Stimulated activated CD4-positive, alpha-beta T cell treated with anti-CD3 and anti-CD28 coated beads, Interleukin-15, amount 100 ng/mL, for 48 hours (primary cell): Measurements from ENCODE around the gene MUSTN1.

ENCODE experiments used
- DNase-seq, 2 donors: peaks; one replicate each; pipeline ENCODE4 v3.0.0-alpha.2; 2020; ENCODE audit warnings: low read depth in 2 of 2

MUSTN1 gene

DNA sequence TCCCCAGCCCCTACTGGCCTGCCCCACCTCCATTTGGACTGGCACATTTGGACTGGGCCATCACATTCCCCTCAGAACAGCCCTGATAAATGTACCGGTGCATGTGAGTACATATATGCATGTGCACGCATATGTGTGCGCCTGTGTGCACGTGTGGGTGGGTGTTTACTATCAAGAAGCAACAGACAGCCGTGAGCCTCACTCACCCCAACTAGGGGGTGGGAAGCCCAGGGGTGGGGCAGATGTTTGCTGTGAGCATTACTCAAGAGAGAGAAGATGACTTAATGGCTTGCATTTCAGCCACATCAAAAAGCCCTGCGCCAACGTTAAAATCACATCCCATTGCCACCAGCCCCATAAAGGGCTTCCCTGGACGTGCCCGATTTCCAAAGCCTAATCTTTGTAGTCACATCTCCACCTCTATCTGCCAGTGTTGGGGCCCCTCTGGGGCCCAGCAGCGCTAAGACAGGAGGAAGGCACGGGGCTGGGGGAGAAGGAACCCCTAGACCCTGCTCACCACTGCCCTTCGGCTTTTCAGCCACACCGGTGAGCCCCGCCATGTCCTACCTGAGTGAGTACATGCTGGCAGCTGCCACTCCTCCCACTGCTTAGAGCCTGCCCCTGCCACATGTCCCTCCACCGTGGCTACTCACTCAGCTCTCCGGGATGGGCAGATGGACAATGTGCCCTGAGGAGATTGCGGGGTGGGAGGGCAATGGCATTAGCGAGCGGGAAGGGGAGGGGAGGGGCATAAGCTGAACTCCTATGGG, 29.4 kb downstream of the MUSTN1 start:
- no peak for DNase-seq

DNA sequence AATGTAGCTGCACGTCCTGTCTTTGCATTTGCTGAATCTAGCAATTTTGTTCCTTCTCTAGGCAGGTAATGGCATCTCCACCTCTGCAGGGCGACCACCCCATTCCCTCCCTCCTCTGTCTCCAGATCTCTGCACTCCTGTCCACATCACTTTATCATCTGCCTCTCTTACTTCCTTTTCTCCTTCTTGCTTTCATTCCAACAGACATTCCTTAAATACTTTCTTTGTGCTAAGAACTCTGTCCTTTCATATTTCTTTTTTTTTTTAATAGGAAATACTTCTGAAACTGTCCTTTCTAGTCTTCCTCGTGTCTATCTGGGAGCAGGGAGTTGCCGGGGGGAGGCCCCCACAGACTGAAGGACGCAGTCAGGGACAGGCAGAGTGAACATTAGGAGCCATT, 33.0 kb downstream of the MUSTN1 start:
- no peak for DNase-seq

DNA sequence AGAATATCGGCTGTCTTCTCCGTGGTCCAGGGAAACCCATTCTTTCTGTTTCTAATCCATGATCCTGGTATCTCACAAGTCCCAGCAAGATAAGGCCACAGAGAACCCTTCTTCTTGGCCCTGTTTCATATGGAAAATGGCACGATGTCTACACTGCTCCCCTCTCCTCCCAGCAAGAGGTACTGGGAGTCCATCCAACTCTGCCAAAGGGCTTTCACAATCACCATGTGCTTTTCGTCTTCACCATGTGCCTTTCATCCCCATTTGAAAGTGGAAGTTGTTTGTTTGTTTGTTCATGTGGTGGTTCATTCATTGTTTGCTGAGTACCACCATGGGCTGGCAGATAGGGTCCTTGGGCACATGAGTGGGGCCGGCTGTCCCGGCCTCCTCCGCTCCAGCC, 34.7 kb downstream of the MUSTN1 start:
- no peak for DNase-seq

DNA sequence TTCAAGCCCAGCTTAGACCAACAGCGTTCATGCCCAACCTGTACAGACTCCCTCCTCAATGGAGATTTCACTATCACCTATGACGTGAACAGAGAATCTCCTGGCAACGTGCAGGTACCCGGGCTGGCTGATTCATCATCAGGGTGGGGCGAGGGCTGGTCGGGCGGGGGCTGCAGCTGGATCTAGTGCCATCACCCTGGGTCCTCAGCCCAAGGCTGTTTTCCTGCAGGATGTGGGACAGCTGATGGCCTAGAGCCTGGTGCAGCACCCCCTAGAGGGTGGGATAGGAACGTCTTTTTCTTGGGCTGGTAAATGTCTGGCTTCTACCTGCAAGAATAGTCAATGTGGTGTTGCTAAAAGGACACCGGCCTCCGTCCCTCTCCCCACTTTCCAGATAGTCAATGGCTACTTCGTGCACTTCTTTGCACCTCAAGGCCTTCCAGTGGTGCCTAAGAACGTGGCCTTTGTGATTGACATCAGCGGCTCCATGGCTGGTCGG, 35.8 kb downstream of the MUSTN1 start:
- DNase-seq: peak in 1 of 2 donors; percentile 14

DNA sequence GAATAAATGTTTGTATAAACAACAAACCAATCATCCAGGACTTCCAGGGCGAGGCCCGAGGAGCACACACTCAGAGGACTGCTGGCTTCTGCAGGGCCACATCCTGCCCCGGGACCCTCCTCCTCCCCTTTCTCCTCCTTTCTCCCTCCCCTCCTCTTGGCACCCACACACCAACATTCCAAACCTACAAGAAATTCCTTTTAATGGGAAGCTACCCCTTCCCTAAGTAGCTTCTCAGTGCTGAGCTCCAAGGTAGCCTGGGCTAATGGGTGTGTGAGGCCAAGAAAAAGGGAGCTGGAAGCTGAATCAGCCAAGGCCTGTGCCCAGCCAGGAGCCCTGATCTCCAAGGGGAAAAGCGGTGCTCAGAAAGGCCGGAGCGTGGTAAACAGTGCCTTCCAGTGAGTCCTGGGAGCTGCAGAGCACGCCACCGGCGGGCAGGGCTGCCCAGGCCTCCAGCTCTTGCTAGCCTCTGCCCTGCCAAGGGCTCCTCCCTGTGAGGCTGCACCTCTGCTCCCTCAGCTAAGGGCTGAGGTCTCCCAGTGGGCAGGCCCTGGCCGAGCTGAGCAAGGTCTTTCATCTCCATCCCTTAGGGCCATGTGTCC, 36.3 kb downstream of the MUSTN1 start:
- DNase-seq: no peak

DNA sequence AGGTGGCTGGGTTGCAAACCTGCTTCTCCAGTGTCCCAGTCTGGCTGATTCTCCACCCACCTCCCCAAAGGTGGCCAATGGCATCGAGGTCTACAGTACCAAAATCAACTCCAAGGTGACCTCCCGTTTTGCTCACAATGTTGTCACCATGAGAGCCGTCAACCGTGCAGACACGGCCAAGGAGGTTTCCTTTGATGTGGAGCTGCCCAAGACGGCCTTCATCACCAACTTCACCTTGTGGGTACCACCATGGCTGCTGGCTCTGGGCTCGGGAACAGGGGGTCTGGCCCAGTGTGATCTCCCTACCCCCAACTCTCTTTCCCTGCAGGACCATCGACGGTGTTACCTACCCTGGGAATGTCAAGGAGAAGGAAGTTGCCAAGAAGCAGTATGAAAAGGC, 38.4 kb downstream of the MUSTN1 start:
- DNase-seq: no peak

DNA sequence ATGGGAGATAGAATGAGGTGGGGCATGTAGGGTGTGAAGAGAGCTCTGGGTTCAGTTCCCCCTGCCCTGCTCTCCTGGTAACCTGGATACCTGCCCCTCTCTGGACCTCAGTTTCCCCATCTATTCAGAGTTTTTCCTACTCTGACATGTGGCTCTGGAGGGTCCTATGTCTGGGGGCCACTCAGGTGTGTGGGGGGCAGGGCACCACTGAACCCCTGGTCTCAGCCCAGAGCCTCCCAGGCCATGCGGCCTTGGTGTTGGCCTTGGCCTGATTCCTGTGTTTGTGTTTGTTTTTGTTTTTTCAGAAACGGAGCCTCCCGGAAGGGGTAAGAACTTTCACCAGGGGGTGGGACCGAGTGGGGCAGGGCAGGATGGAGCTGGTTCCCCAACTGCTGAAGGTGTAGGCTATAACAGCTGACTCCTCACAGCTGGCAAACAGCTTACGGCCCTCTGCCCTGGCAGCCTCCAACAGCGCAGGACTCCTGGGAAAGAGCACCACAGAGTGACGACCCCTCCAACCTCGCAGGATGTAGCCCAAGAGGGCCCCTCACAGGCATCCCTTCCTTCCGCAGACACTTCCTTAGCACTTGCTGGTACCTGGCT, 39.4 kb downstream of the MUSTN1 start:
- DNase-seq: no peak

DNA sequence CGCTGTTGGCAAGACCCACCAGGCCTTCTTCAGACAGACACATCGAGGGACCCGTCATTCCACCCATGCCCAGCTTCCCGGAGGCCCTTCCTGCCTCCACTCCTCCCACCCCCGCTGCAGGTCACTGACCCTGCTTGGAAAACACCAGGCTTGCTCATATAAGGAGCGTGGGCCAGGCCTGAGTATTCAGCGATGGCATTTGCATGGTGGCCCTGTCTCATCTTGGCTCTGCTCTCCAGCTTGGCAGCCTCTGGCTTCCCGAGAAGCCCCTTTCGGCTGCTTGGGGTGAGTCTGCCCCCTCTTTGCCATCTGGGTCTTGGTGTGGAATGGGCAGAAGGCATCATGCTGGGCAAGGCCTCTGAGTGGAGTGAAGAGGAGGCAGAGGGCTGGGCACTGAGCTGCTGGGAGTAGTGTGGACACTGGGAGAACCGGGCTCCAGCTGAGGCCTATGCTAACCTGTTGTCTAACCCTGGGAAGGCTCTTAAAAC, 40.2 kb downstream of the MUSTN1 start, which contains the start of gene ITIH3:
TSS of gene ITIH3 (plus strand) at position 185 of the 488 bp plus-strand sequence. CDS start at position 193, 8 bp downstream.
- no peak for DNase-seq

DNA sequence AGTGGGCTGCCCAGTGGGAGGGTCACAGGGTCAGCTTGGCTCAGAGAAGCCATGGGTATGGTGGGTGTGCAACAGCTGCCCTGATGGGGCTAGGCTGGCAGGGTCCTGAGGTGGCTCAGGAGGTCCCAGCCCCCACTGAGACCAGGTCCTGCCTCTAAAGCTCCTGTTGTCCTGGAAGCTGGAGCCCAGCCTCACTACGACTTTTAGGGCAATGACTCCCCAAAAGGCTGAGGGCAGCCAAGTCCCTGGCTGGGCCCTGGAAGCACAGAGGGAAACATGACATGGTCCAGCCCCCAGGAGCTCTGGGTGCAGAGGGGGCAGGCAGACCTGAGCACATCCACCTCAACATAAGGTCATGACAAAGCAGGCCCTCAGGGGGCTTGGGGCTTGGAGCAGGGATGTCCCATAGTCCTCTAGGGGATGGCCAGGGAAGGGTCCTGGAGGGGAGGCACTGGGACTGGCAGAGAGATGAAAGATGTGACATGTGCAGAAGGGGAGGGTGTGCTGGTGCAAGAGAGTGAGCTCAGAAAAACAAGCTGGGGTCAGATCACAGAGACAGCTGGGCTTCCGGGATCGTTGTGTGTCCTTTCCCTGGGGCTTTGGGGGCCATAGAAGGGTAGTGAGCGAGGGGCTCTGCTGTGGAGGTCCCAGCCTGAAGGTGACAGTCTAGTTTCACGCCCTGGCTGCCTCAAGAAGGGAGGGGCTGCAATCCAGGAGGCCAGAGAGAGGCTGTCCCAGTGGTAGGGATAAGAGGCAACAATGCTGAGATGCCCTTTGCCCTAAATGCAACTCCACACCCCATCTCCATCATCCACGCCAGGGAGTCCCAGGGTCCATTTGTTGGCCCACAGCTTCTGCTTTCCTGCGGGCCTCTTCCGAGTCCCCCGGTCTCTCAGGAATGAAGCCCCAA, 40.9 kb downstream of the MUSTN1 start:
- DNase-seq: no peak

DNA sequence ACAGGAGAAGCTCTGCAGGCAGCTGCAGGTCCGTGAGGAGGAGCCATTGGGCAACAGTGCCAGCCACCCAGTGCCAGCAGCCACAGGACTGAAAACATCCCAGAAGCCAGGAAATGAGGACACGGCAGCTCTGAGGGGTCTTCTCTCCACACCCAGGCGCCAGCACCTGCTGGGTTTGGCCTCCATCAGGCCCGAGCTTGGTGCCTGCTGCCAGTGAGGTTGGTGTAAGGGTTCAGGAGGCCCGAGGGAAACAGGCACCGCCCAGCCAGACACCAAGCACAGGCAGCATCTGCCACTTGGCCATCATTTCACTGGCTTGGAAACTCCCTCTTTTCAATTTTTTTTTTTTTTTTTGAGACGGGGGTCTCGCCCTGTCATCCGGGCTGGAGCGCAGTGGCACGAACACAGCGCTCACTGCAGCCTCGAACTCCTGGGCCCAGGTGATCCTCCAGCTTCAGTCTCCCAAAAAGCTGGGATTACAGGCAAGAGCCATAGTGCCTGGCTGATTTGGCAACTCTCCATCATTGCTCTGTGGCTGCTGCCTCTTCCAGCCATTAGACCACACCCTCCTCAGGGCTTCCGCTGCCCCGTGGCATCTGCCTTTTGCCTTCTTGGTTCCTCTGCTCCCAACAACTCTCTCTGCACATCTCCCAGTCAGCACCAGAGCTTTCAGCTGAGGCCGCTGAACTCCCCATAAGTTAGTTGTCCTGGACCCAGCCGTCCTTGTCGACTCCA, 41.7 kb downstream of the MUSTN1 start:
- DNase-seq: no peak

DNA sequence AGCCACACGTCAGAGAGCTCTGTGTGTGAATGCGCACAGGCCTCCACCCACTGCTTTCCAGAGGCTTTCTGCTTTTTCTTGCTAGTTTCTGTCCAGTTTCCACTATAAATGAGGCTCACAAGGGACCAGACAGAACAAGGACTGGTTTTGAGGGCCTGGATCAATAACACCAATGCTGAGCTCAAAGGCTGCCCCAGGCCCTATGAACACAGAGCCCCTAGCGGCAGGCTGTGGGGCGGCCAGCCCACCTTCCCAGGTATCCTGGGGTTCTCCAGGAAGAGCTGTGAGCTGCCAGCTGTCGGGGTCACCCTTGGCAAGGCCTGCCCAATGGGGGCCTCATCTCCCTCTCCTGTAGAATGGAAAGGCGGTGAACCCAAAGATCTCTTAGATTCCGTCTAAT, 42.4 kb downstream of the MUSTN1 start:
- no peak for DNase-seq

DNA sequence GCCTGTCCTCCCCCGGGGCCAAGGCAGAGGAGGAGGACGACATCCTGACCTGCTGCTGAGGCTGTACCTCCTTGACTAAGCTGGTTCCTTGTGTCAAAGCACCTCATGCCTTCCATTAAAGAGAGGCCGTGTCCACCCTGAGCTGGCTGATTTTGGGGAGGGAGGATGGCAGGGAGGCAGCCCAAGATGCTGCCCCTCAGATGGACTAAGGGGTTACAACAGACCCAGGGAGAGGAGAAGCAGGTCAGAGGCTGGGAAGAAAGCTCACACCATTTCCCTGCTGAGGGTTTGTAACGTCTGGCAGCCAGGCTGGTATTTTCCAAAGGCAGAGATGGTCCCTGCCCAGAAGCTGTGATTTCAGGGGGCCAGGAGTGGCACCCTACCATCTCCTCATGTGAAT, 42.9 kb downstream of the MUSTN1 start:
- no peak for DNase-seq

DNA sequence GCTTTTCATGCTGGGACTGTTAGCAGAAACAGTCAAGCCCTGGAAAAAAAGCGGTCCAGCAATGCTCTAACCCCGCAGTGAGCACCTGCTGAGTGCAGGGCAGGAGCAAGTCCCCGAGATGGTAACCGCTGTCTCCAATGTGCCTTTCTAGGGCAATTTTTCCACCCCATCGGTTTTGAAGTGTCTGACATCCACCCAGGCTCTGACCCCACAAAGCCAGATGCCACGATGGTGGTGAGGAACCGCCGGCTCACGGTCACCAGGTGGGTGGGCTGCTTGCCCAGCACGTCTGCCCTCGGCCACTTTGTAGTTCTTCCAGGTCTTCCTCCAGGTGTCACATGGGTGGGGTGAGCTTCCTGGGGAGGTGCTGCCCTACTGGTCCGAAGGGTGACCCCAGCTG, 43.5 kb downstream of the MUSTN1 start:
- DNase-seq: no peak

DNA sequence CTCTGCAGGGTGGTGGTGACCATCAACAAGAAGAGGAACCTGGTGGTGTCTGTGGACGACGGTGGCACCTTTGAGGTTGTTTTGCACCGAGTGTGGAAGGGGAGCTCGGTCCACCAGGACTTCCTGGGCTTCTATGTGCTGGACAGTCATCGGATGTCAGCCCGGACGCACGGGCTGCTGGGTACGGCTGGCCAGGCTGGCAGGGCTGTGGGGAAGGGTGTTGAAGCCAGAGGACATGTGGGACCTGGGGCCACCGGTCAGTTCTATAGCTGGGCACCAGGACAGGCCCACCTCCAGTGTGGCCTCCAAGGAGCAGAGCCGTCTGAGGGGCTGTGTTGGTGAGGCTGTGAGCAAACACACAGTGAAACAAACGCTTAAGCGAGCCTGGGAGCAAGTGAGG, 44.1 kb downstream of the MUSTN1 start:
- no peak for DNase-seq

DNA sequence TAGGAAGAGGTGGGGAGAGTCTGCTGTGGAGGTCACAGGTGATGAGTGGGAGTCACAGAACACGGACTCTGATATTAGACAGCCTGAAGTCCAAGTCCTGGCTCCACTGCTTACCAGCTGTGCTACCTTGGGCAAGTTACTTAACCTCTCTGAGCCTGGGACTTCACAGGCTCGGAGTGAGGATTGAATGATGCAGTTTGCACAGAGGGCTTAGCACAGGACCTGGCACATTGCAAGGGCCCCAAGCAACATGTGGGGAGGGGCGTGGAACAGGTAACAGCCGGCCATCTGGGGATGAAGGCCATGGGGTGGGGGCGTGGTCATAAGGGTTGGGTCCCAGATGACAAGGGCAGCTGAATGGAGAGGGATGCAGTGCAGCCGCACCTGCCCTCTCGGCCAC, 44.5 kb downstream of the MUSTN1 start:
- no peak for DNase-seq

DNA sequence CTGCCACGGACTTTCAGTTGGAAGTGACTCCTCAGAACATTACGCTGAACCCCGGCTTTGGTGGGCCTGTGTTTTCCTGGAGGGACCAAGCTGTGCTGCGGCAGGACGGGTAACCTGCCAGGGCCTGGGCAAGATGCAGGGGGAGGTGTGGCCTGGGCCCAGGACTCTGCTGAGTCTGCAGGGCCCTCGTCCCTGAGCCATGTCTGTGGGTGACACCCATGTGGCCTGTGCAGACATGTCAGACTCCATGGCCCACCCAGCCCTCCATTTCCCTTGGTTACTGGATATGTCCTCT, 45.1 kb downstream of the MUSTN1 start:
- DNase-seq: no peak

DNA sequence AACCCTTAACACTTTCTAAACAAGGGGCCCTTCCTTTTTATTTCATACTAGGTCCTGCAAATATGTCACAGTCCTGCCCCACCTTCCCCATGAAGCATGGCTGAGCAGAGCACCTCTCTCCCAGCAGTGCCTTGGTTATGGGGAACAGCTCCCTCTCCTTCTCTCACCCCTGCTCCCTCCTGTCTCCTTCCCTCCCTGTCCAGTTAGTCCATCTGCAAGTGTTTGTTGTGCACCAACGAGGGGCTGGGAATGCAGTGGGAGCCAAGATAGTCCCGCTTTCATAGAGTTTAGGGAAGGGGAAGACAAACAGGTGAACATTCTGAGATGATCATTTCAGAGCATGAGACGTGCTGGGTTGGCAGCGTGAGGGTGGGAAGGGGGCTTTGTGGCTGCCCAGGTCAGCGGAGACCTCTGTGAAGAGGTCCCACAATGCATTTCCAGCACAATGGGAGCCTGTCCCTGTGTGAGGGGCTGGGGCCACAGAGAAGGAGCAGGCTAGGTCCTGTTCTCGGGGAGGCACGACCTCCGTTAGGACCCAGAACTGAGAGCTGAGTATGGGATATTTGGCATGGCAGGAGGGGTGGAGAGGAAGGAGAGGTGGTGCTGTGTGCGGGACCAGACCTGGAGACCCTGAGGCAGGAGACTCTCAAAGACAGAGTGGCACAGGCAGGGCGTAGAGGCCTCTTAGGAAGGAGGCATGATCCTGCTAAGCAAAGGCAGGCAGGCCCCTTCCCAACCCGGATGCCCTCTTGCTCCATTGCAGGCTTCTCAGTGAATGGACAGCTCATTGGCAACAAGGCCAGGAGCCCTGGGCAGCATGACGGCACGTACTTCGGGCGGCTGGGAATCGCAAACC, 45.7 kb downstream of the MUSTN1 start:
- no peak for DNase-seq

DNA sequence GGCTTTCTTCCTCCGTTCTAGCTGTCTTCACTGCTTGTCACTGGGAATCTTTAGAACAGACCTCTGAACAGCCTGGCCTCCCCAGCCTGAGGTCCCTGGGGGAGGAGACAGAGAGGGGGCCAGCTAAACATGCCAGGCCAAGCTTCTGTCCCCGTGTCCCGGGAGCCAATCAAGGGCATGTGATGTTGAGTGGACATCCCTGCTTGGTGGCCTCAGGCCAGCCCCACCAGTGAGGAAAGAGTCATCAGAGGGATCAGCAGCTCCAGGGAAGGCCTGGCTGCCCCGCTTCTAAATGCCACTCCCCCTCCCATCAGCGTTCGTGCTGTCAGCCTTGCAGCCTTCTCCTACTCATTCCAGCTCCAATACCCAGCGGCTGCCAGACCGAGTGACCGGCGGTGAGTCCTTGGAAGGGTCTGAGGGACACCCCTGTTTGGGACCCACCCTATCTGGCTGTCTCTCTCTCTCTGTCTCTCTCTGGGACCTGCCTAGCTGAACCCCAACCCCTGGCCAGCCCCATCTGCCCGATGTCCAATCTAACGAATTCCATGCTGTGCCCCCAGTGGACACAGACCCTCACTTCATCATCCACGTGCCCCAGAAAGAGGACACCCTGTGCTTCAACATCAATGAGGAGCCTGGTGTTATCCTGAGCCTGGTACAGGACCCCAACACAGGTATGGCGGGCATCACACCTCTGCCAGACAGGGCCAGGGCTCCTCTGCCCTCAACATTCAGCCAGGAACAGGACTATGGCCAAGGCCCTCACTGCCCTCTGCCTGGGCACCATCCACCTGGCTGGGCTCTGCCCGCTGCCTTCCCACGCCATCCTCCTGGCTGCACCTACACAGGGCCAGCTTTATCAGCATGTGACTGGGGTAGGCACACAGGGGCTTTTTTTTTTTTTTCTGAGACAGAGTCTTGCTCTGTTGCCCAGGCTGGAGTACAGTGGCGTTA, 46.9 kb downstream of the MUSTN1 start:
- DNase-seq: no peak

DNA sequence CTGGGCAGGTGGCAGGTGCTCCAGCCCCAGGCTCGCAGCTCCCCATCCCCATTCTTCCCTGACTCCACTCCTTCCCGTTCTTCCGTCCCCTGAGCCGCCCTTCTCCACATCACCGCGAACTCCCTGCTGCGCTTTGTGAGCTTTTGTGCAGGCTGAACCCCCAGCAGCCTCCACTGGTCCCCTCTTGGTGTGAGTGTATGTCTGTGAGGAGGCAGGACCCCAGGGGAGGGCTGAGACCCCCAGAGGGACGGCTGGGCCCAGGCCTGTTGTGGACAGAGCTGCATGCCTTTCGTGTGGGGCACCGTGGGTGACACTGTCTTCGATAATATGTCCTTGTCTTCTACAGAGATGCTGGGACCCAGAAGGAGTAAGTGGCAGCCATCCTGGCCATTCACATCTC, 47.6 kb downstream of the MUSTN1 start:
- no peak for DNase-seq
